HEK293T (cell line): ENCODE results near the gene HLA-DRB1.

Source experiments
- CTCF ChIA-PET: fragments of 350-600 bp; formaldehyde crosslinking; extraction: SDS; loops from one replicate; lab custom pipeline; 2021; ENCODE audit warnings: antibody characterized with exemption, inconsistent platforms; lab: Yijun Ruan, JAX
- POLR2A ChIA-PET: fragments of 350-600 bp; formaldehyde crosslinking; extraction: SDS; loops from one replicate; lab custom pipeline; 2020; ENCODE audit warnings: antibody characterized with exemption, inconsistent platforms; lab: Yijun Ruan, JAX
- DNase-seq: peaks from one replicate; pipeline ENCODE4 v3.0.0; 2012; ENCODE audit warnings: mixed read lengths; ENCODE audit errors: extremely low spot score
- ARNT ChIP-seq: fragments of 450-650 bp; IDR thresholded peaks from 2 replicates; pipeline ENCODE4 v1.6.1; 2017; ENCODE audit warnings: mild to moderate bottlenecking
- BHLHE40 ChIP-seq: fragments of 450-650 bp; IDR thresholded peaks from 2 replicates; pipeline ENCODE4 v1.6.1; 2016; ENCODE audit warnings: mild to moderate bottlenecking, moderate library complexity, borderline replicate concordance
- CTBP1 ChIP-seq: fragments of 450-650 bp; IDR thresholded peaks from 2 replicates; pipeline ENCODE4 v1.6.1; 2016; ENCODE audit warnings: borderline replicate concordance
- ELF4 ChIP-seq: fragments of 450-650 bp; IDR thresholded peaks from 2 replicates; pipeline ENCODE4 v1.6.1; 2017; ENCODE audit warnings: antibody characterized with exemption
- FOXA1 ChIP-seq: fragments of 450-650 bp; IDR thresholded peaks from 2 replicates; pipeline ENCODE4 v1.6.1; 2016; ENCODE audit warnings: mild to moderate bottlenecking
- FOXK2 ChIP-seq: fragments of 450-650 bp; IDR thresholded peaks from 2 replicates; pipeline ENCODE4 v1.6.1; 2016; ENCODE audit warnings: mild to moderate bottlenecking
- FOXM1 ChIP-seq: fragments of 450-650 bp; IDR thresholded peaks from 2 replicates; pipeline ENCODE4 v1.6.1; 2017; ENCODE audit warnings: mild to moderate bottlenecking, borderline replicate concordance
- HDGF ChIP-seq: fragments of 450-650 bp; IDR thresholded peaks from 2 replicates; pipeline ENCODE4 v1.6.1; 2017; ENCODE audit warnings: antibody characterized with exemption, borderline replicate concordance
- L3MBTL2 ChIP-seq: fragments of 450-650 bp; conservative IDR thresholded peaks from 2 replicates; pipeline ENCODE4 v1.6.1; 2016; ENCODE audit warnings: mild to moderate bottlenecking
- LEF1 ChIP-seq: fragments of 450-650 bp; IDR thresholded peaks from 2 replicates; pipeline ENCODE4 v1.6.1; 2017; ENCODE audit warnings: mild to moderate bottlenecking, borderline replicate concordance
- NFRKB ChIP-seq: fragments of 450-650 bp; IDR thresholded peaks from 2 replicates; pipeline ENCODE4 v1.6.1; 2016; ENCODE audit warnings: mild to moderate bottlenecking, moderate library complexity
- PKNOX1 ChIP-seq: fragments of 450-650 bp; IDR thresholded peaks from 2 replicates; pipeline ENCODE4 v1.6.1; 2016
- SP1 ChIP-seq: fragments of 450-650 bp; IDR thresholded peaks from 2 replicates; pipeline ENCODE4 v1.6.1; 2017
- SUZ12 ChIP-seq: fragments of 450-650 bp; IDR thresholded peaks from 2 replicates; pipeline ENCODE4 v1.6.1; 2016; ENCODE audit warnings: mild to moderate bottlenecking
- TARDBP ChIP-seq: fragments of 450-650 bp; IDR thresholded peaks from 2 replicates; pipeline ENCODE4 v1.6.1; 2016
- ZNF384 ChIP-seq: fragments of 450-650 bp; IDR thresholded peaks from 2 replicates; pipeline ENCODE4 v1.6.1; 2016

The HLA-DRB1 gene

GRCh38 chr6:32621372-32621771 is 31.7 kb upstream of the HLA-DRB1 start:
- DNase-seq = no peak
- CTCF ChIA-PET = interaction anchor here (0.9 to 2.4 kb wide), 4 partner anchors 14 to 164 kb away, joined by 3 to 15 read pairs (median 8); no protein-coding TSS in a partner anchor
- POLR2A ChIA-PET = no interaction called here
- TF ChIP-seq ARNT (no peak), SUZ12 (no peak), CTBP1 (no peak), PKNOX1 (no peak), LEF1 (no peak), FOXK2 (no peak), SP1 (no peak), TARDBP (no peak), FOXM1 (no peak), NFRKB (no peak), BHLHE40 (no peak), HDGF (no peak)

GRCh38 chr6:32617751-32618150 is 28.1 kb upstream of the HLA-DRB1 start:
- no peak for DNase-seq
- TF ChIP-seq FOXM1 (no peak), ELF4 (no peak), FOXA1 (no peak), HDGF (no peak), CTBP1 (no peak), TARDBP (no peak), L3MBTL2 (no peak), BHLHE40 (no peak), ZNF384 (no peak), LEF1 (no peak), SP1 (no peak), SUZ12 (no peak), NFRKB (no peak), ARNT (no peak), PKNOX1 (no peak), FOXK2 (no peak)
- CTCF ChIA-PET = no interaction called here
- POLR2A ChIA-PET = no interaction called here

- CTCF ChIA-PET = interaction anchor here (1.0 kb wide), 2 partner anchors 185 to 200 kb away, joined by 3 read pairs; no protein-coding TSS in a partner anchor
- POLR2A ChIA-PET = no interaction called here
- TF ChIP-seq ARNT (no peak), NFRKB (no peak), BHLHE40 (no peak), L3MBTL2 (no peak), HDGF (no peak), ELF4 (no peak), FOXM1 (no peak), TARDBP (no peak), LEF1 (no peak), SUZ12 (no peak), FOXA1 (no peak), CTBP1 (no peak), PKNOX1 (no peak), SP1 (no peak), ZNF384 (no peak)
- DNase-seq = no peak
These were observed 26.4 kb upstream of the HLA-DRB1 start for GRCh38 chr6:32615885-32616532.

GRCh38 chr6:32614366-32615081 is 24.9 kb upstream of the HLA-DRB1 start:
- POLR2A ChIA-PET = no interaction called here
- CTCF ChIA-PET = interaction anchor here (1.5 kb wide), 1 partner anchor 8 kb away, joined by 3 read pairs; no protein-coding TSS in a partner anchor
- no peak for TF ChIP-seq SUZ12
- no peak for DNase-seq

DNA sequence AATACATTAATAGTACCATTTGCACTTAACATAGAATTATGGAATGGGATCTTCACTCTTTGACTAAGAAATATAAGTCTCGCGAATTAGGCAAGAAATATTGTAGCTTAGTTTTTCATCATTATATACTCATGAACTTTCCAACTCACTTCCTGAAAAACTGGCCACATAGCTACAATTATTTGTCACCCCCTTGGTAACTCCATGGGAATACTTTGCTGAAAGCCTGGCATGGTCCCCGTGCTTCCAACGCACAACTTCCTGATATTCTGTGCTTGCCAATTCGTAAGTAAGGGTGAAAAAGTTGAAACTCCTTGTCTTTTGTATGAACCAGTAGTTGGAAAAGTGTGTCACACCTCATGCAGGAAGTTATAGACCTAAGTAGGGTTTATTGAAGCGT is 23.8 kb upstream of the HLA-DRB1 start:
- DNase-seq = no peak
- TF ChIP-seq HDGF (no peak), SP1 (no peak), ARNT (no peak), CTBP1 (no peak), L3MBTL2 (no peak), NFRKB (no peak), ZNF384 (no peak), PKNOX1 (no peak), TARDBP (no peak), FOXK2 (no peak), LEF1 (no peak)
- CTCF ChIA-PET = interaction anchor here (1.5 kb wide), 1 partner anchor 9 kb away, joined by 3 read pairs; no protein-coding TSS in a partner anchor
- POLR2A ChIA-PET = no interaction called here
